ENCODE results near the gene SIRT3.
"Not testable (repeated sequence)": the region's sequence is repeated elsewhere in the genome, so short reads cannot be mapped to it uniquely, and the experiment has no call there.

The SIRT3 gene

GRCh38 chr11:203056-203944, 32.8 kb downstream of the SIRT3 start:
- no peak for DNase-seq (ENCODE audit: low read depth)

DNA sequence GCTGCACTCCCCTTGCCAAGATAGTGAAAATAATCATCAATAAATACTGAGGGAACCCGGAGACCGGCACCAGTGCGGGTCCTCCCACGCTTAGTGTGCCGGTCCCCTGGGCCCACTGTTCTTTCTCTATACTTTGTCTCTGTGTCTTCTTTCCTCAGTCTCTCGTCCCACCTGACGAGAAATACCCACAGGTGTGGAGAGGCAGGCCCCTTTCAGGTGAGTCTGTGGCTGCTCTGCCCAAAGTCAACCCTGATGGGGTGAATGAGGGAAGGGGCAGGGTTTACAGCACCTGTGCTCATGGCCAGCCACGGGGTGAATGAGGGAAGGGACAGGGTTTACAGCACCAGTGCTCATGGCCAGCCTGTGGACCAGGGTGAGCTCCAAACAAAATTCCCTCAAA, 33.7 kb downstream of the SIRT3 start:
- no peak for DNase-seq (ENCODE audit: low read depth)

DNA sequence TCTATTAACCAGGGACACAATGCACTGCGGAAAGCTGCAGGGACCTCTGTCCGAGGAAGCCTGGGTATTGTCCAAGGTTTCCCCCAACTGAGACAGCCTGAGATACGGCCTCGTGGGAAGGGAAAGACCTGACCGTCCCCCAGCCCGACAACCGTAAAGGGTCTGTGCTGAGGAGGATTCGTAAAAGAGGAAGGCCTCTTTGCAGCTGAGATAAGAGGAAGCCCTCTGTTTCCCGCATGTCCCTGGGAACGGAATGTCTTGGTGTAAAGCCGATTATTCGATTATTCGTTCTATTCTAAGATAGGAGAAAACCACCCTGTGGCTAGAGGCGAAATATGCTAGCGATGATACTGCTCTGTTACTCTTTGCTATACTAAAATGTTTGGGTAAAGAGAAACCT, 34.2 kb downstream of the SIRT3 start:
- DNase-seq (ENCODE audit: low read depth): no peak

DNA sequence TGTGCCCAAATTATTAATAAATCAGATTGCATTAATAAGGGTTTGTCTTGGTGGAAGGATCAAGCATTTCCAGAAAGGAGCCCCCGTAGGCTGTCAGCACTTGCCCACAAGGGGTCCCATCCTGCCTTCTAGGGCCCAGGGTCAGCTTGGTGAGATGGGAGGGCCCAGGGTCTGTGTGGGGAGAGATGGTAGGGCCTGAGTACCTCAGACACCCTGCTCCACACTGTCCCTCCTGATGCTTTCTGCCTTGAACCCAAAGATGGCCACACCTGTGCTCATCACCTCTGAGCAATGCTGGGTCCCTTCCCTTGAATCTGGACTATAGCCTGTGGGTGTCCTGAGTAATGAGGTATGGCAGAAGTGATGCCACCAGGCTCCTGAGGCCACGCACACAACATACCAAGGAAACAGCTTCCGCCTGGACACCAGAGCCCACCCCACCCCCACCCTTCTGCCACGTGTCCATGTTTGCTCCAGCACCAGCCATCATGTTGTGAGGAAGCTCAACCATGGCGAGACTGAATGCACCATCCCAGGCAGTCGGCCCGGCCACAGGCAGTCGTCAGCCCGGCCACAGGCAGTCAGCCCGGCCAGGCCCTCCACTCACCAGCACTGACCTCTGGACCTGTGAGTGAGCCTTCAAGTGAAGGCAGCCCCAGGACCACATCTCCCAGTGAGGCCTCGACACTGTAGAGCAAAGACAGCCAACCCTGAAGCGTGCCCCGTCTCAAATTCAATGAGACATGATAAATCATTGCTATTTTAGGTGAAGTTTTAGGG, 35.7 kb downstream of the SIRT3 start:
- no peak for DNase-seq (ENCODE audit: low read depth)

DNA sequence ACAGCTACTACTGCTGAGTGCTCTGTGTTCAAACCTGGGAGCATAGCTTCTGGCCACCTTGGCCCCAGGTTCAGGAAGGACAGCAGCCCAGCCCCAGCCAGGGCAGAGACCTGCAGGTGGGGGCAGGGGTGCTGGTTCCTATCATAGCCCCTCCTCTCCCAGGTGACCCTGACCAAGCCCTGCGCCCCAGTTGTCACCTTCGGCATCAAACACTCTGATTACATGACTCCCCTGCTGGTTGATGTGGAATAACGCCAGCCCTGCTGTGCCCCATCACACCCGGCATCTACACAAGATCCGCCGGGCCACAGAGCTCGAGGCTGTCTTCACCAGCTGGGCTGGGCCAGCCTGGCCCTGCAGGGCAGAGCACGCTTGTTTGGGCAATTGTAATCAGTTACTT, 36.4 kb downstream of the SIRT3 start:
- no peak for DNase-seq (ENCODE audit: low read depth)

- DNase-seq (ENCODE audit: low read depth): no peak
Observed at GRCh38 chr11:199004-199581, 37.0 kb downstream of the SIRT3 start.

DNA sequence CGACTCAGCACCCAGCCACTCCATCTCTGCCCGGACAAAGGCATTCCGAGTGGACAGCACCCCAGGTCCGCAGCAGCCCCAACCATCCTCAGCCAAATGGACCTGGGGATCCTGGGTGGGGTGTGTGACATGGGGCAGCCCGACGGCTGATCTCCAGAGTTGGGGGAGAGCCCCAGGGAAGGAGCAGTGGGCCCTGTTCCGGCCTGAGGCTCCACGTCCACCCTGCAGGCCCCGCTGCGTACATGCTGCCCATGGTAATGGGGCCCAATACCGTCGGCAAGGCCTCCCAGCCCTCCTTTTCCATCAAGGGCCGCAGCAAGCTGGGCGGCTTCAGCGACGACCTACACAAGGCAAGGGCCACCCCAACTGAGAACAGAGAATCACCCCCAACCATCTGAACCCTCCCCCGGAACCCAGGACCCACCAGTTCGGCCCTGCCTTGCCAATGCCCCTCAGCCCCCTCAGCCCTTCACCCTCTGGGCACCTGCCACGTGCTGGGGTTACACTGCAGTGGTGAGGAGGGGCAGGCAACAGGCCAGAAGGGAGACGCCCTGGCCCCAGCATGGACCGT, 37.8 kb downstream of the SIRT3 start:
- no peak for DNase-seq (ENCODE audit: low read depth)

DNA sequence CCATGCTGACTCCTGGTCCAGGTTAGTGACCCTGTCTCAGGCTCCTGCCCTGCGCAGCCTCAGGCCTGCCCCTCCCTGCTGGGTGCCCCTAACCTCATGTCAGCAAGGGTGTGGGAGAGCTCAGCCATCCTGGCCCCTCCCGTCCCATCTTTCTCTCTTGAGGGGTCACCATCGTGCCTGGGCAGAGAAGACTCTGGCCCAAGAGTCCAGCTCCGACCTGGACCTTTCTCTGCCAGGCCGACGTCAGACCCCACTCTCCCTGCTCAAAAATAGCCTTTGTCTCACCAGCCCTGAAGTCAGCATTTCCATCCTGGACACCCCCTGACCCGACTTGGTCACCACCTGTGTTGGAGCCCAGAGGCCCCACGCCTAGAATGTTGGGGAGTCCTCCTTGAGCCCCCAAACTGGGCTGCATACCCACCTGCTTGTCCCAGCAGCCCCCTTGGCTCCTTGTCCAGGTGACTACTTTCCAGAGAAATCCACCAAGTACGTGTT, 38.4 kb downstream of the SIRT3 start:
- no peak for DNase-seq (ENCODE audit: low read depth)

DNA sequence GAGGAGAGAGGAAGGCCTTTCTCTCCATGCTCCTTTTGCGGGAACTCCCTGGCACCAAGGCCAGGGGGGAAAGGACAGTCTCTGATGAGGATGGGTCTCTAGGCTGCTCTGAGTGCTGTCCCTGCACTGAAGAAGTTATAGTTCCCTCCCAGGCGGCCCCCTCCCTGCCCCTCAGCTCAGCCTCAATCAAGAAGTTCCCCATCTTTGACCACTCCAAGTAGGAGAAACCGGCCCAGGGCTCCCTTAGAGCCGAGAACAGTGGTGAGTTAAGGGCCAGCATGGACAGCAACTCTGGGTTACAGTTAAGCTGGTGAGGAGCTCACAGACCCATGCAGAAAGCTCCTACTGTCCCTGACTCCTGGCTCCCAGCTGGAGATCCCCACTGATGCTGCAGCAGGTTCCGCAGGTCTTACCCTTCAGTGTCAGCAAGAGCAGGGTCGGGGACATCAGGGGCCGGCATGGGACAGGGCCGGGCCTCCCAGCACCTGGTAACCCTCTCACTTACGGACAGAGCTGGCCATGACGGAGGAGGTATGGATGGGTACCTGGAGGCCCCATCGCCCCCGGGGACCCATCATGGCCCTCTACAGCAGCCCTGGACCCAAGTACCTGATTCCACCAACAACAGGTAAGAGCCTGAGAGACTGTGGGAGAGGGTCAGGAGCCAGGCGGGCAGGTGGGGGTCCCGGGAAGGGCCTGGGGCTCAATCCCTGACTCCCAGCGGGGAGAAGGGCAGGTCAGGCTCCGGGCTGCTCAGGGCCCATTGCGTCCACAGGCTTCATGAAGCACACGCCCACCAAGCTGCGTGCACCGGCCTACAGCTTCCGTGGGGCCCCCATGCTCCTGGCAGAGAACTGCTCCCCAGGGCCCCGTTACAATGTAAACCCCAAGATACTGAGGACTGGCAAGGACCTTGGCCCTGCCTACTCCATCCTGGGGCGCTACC, 39.1 kb downstream of the SIRT3 start:
- no peak for DNase-seq (ENCODE audit: low read depth)

DNA sequence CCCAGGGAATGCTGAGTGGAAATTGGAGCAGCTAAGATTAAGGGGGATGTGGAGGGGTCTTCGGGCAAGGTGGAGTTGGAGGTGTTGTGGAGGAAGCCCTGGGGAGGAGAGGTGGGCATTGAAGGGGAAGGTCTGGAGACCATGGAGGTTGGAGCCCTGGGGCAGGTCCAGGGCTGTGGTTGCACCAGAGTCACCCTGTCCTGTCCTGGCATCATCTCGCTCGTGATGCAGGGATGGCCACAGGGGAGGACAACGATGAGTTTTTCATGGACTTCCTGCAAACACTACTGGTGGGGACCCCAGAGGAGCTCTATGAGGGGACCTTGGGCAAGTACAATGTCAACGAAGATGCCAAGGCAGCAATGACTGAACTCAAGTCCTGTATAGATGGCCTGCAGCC, 42.7 kb downstream of the SIRT3 start:
- not testable (repeated sequence) for DNase-seq (ENCODE audit: low read depth)

- not testable (repeated sequence) for DNase-seq (ENCODE audit: low read depth)
Observed at GRCh38 chr11:192674-193128, 43.4 kb downstream of the SIRT3 start, which contains the start of gene SCGB1C1. TSS of gene SCGB1C1 (plus strand) at chr11:193078. CDS start at chr11:193100, 22 bp downstream.

- DNase-seq (ENCODE audit: low read depth): peak; percentile 52
Observed at GRCh38 chr11:191490-192478, 44.4 kb downstream of the SIRT3 start.

DNA sequence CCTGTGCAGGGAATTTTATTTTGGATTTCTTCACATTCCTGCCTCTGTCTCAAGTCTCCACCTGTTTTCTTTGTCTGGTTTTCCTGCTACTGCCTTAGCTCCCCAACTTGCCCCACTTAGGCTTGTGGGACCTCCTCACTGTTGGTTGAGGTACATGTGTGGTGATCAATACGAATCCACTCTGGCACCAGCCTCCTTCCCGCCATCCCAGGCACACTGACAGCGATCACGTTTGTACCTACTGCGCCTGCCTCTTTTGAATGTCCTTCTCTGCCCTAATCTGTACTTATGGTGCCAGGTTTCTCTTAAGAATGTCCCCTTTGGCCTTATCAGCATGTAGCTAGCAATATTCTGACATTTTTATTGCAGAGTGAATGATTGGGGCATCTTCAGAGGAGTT, 45.6 kb downstream of the SIRT3 start:
- DNase-seq (ENCODE audit: low read depth): not testable (repeated sequence)

DNA sequence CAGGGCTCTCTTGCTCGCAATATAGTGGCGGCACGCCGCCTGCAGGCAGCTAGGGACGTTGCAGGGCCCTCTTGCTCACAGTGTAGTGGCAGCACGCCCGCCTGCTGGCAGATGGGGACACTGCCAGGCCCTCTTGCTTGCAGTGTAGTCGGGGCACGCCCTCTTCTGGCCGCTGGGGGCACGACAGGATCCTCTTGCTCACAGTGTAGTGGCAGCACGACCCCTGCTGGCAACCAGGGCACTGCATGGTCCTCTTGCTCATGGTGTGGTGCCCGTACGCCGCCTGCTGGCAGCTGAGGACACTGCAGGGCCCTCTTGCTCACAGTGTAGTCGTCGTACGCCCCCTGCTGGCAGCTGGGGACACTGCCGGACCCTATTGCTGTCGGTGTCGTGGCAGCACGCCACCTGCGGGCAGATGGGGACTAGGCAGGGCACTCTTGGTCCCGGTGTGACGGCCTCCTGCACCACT, 46.3 kb downstream of the SIRT3 start:
- DNase-seq (ENCODE audit: low read depth): not testable (repeated sequence)

DNA sequence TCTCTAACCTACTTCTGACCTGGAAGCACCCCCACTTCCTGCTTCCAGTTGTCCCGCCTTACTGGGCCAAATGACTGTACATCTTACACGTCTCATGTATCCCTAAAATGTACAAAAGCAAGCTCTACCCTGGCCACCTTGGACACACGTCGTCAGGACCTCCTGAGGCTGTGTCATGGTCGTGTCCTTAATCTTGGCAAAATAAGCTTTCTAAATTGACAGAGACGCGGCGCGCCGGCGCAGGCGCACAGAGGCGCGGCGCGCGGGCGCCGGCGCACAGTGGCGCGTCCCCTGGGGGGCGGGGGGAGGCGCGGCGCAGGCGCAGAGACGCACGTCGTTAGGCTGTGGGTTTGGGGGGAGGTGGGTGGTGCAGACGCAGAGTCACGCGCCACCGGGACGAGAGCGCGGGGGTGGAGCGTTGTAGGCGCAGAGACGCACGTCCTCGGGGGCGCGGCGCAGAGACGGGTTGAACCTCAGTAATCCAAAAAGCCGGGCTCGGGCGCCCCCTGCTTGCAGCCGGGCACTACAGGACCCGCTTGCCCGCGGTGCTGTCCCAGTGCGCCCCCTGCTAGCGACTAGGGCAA, 46.9 kb downstream of the SIRT3 start:
- DNase-seq (ENCODE audit: low read depth): not testable (repeated sequence)

GRCh38 chr11:180242-180641, 55.9 kb downstream of the SIRT3 start:
- not testable (repeated sequence) for DNase-seq (ENCODE audit: low read depth)

All from activated gamma-delta T cell treated with anti-CD3 and anti-CD28 coated beads, Interleukin-2, amount 50 U/mL, for 16 hours (primary cell).